CD4-positive, CD25-positive, alpha-beta regulatory T cell (primary cell): ENCODE measurements around the gene ITGAL. TPM values are rescaled to one million over a fixed set of nuclear protein-coding genes. Genes with fewer than 3 reads are reported as not detected.
"Not testable (repeated sequence)": the region's sequence is repeated elsewhere in the genome, so short reads cannot be mapped to it uniquely, and the experiment has no call there.

Source experiments
- ATAC-seq, 2 donors: fragments of 150-1000 bp; cut with Tn5 transposase; one replicate each; pipeline ENCODE4 v1.10.0; 2021; ENCODE audit warnings: low read depth in 2 of 2, moderate number of reproducible peaks in 2 of 2, moderate library complexity in 1 of 2
- DNase-seq, 3 donors: peaks; one replicate each; pipeline versions ENCODE4 v3.0.0 to v3.0.0-alpha.2; 2012 to 2022; ENCODE audit warnings: mixed read lengths in 1 of 3
- H3K27ac ChIP-seq: one replicate; pipeline ENCODE4 v1.7.0; 2013; ENCODE audit warnings: mild to moderate bottlenecking, low read length; ENCODE audit not compliant: insufficient read depth, poor library complexity, severe bottlenecking
- H3K27me3 ChIP-seq: one replicate; pipeline ENCODE4 v1.7.0; 2013; ENCODE audit warnings: low read length; ENCODE audit not compliant: control insufficient read depth, insufficient read depth
- H3K36me3 ChIP-seq: one replicate; pipeline ENCODE4 v1.7.0; 2013; ENCODE audit warnings: mild to moderate bottlenecking, low read length, moderate library complexity; ENCODE audit not compliant: control insufficient read depth, insufficient read depth
- H3K4me1 ChIP-seq: 2 replicates; pipeline ENCODE4 v1.7.0; 2013; ENCODE audit warnings: mild to moderate bottlenecking, low read length; ENCODE audit not compliant: insufficient read depth, control insufficient read depth, poor library complexity, severe bottlenecking
- H3K4me3 ChIP-seq: one replicate; pipeline ENCODE4 v1.7.0; 2013; ENCODE audit warnings: low read depth, mild to moderate bottlenecking, low read length, moderate library complexity
- H3K9me3 ChIP-seq, 2 experiments: 1 replicate in 1 of 2; 2 replicates in 1 of 2; pipeline ENCODE4 v1.7.0; 2013; ENCODE audit warnings: low read length in 2 of 2, mild to moderate bottlenecking in 1 of 2, moderate library complexity in 1 of 2; ENCODE audit not compliant: control insufficient read depth in 2 of 2
- H3K27ac Mint-ChIP-seq, 3 donors: one replicate each; pipeline ENCODE4 v1.8.0; 2020 to 2022; ENCODE audit warnings: mild to moderate bottlenecking in 3 of 3, mixed read lengths in 3 of 3, moderate library complexity in 2 of 3
- H3K27me3 Mint-ChIP-seq: one replicate; pipeline ENCODE4 v1.8.0; 2022; ENCODE audit warnings: mild to moderate bottlenecking, mixed read lengths
- H3K36me3 Mint-ChIP-seq: one replicate; pipeline ENCODE4 v1.8.0; 2020; ENCODE audit warnings: mixed read lengths
- H3K4me1 Mint-ChIP-seq, 4 donors: one replicate each; pipeline ENCODE4 v1.8.0; 2020 to 2022; ENCODE audit warnings: mixed read lengths in 4 of 4, mild to moderate bottlenecking in 1 of 4
- H3K4me3 Mint-ChIP-seq, 4 donors: one replicate each; pipeline ENCODE4 v1.8.0; 2020 to 2022; ENCODE audit warnings: mild to moderate bottlenecking in 4 of 4, mixed read lengths in 4 of 4, moderate library complexity in 3 of 4
- H3K9me3 Mint-ChIP-seq, 7 donors: one replicate each; pipeline ENCODE4 v1.8.0; 2020 to 2022; ENCODE audit warnings: mixed read lengths in 7 of 7, mild to moderate bottlenecking in 3 of 7, moderate library complexity in 2 of 7
- polyA plus RNA-seq, 4 donors: library from polyadenylated mRNA; unstranded; fragments of 300-500 nt; fragmentation: Illumina TruSeq; gene quantifications; one replicate each; pipeline ENCODE4 v1.2.3, GENCODE V29; 2021
- total RNA-seq: library from RNA; stranded (reverse); gene quantifications from one replicate; pipeline ENCODE4 v1.2.3, GENCODE V29; 2022

ITGAL gene
- total and polyA plus RNA-seq, 5 donors from 2014 or later: 106 to 393 (median 125) TPM

GRCh38 chr16:30518552-30518951 lies 46.0 kb downstream of the ITGAL start:
- peak overlapping the region in 1 of 3 donors; percentile 78 for H3K27ac Mint-ChIP-seq
- DNase-seq: no peak

GRCh38 chr16:30519120-30520049 lies 46.8 kb downstream of the ITGAL start:
- Histone ChIP-seq H3K27me3 (no peaks in the 10 kb centered on the region), H3K27ac (no peak overlapping the region), H3K36me3 (peaks cover 65% of the 10 kb centered on the region), H3K9me3 (no peaks in the 10 kb centered on the region), H3K4me1 (no peaks in the 10 kb centered on the region), H3K4me3 (no peak overlapping the region)
- DNase-seq: no peak
- no peaks in the 10 kb centered on the region for H3K27me3 Mint-ChIP-seq
- peaks cover 0 to 4% (median 1%) of the 10 kb centered on the region in 4 donors for H3K4me1 Mint-ChIP-seq
- H3K9me3 Mint-ChIP-seq: peaks cover 0 to 2% (median 0%) of the 10 kb centered on the region in 7 donors
- peaks cover 41% of the 10 kb centered on the region for H3K36me3 Mint-ChIP-seq
- ATAC-seq: no peak
- H3K27ac Mint-ChIP-seq: no peak overlapping the region
- no peak overlapping the region for H3K4me3 Mint-ChIP-seq

More at GRCh38 chr16:30518552-30518951, 46.0 kb downstream of the ITGAL start:
- Histone ChIP-seq H3K4me3 (no peak overlapping the region), H3K36me3 (peaks cover 71% of the 10 kb centered on the region), H3K9me3 (no peaks in the 10 kb centered on the region), H3K27me3 (no peaks in the 10 kb centered on the region), H3K27ac (no peak overlapping the region), H3K4me1 (no peaks in the 10 kb centered on the region)
- Mint-ChIP-seq H3K36me3 (peaks cover 45% of the 10 kb centered on the region), H3K4me3 (no peak overlapping the region), H3K4me1 (peaks cover 0 to 4% (median 1%) of the 10 kb centered on the region in 4 donors), H3K9me3 (peaks cover 0 to 2% (median 0%) of the 10 kb centered on the region in 7 donors), H3K27me3 (no peaks in the 10 kb centered on the region)
- no peak for ATAC-seq

- Histone ChIP-seq H3K27ac (no peak overlapping the region), H3K4me1 (no peaks in the 10 kb centered on the region), H3K27me3 (no peaks in the 10 kb centered on the region), H3K4me3 (no peak overlapping the region), H3K9me3 (no peaks in the 10 kb centered on the region), H3K36me3 (peaks cover 46% of the 10 kb centered on the region)
- no peak for DNase-seq
- peak overlapping the region in 1 of 3 donors; percentile 26 for H3K27ac Mint-ChIP-seq
- peaks cover 30% of the 10 kb centered on the region for H3K36me3 Mint-ChIP-seq
- ATAC-seq: no peak
- no peaks in the 10 kb centered on the region for H3K27me3 Mint-ChIP-seq
- H3K4me1 Mint-ChIP-seq: peaks cover 0 to 8% (median 3%) of the 10 kb centered on the region in 4 donors
- no peak overlapping the region for H3K4me3 Mint-ChIP-seq
- H3K9me3 Mint-ChIP-seq: peaks cover 0 to 3% (median 0%) of the 10 kb centered on the region in 7 donors
These were observed 48.9 kb downstream of the ITGAL start for GRCh38 chr16:30521476-30521872.

GRCh38 chr16:30521873-30522641 lies 49.5 kb downstream of the ITGAL start:
- no peak overlapping the region for H3K4me3 ChIP-seq
- DNase-seq (no peak), ATAC-seq (no peak)
- H3K9me3 ChIP-seq: no peaks in the 10 kb centered on the region
- H3K9me3 Mint-ChIP-seq: peaks cover 0 to 2% (median 0%) of the 10 kb centered on the region in 7 donors
- H3K27me3 Mint-ChIP-seq: no peaks in the 10 kb centered on the region
- peaks cover under 1% of the 10 kb centered on the region for H3K4me1 ChIP-seq
- H3K27ac ChIP-seq: no peak overlapping the region
- H3K27ac Mint-ChIP-seq: peak overlapping the region in 2 of 3 donors; percentile 0 to 26
- H3K27me3 ChIP-seq: no peaks in the 10 kb centered on the region
- peaks cover 40% of the 10 kb centered on the region for H3K36me3 ChIP-seq
- H3K36me3 Mint-ChIP-seq: peaks cover 27% of the 10 kb centered on the region
- peak overlapping the region in 2 of 4 donors; percentile 7 to 26 for H3K4me3 Mint-ChIP-seq
- peaks cover 0 to 8% (median 3%) of the 10 kb centered on the region in 4 donors for H3K4me1 Mint-ChIP-seq

GRCh38 chr16:30522702-30523463 lies 50.3 kb downstream of the ITGAL start:
- not testable (repeated sequence) for H3K27ac ChIP-seq, H3K9me3 Mint-ChIP-seq, H3K4me1 ChIP-seq, H3K9me3 ChIP-seq, ATAC-seq, H3K4me3 ChIP-seq, H3K27me3 ChIP-seq, DNase-seq, H3K27me3 Mint-ChIP-seq
- H3K36me3 ChIP-seq: peaks cover 32% of the 10 kb centered on the region
- H3K4me1 Mint-ChIP-seq: peaks cover 2 to 16% (median 9%) of the 10 kb centered on the region in 4 donors
- H3K4me3 Mint-ChIP-seq: peak overlapping the region in 1 of 4 donors; percentile 26
- H3K27ac Mint-ChIP-seq: peak overlapping the region; percentile 0 to 89 (median 25)
- peaks cover 23% of the 10 kb centered on the region for H3K36me3 Mint-ChIP-seq

- Mint-ChIP-seq H3K4me3 (peak overlapping the region in 1 of 4 donors; percentile 47), H3K4me1 (peaks cover 8 to 22% (median 13%) of the 10 kb centered on the region in 4 donors), H3K9me3 (peaks cover 0 to 2% (median 0%) of the 10 kb centered on the region in 7 donors), H3K27ac (no peak overlapping the region), H3K27me3 (no peaks in the 10 kb centered on the region), H3K36me3 (peaks cover 17% of the 10 kb centered on the region)
- Histone ChIP-seq H3K4me3 (no peak overlapping the region), H3K27me3 (no peaks in the 10 kb centered on the region), H3K9me3 (no peaks in the 10 kb centered on the region), H3K36me3 (peaks cover 23% of the 10 kb centered on the region), H3K4me1 (peaks cover 15% of the 10 kb centered on the region), H3K27ac (peak overlapping the region; percentile 1)
- no peak for DNase-seq
- ATAC-seq: no peak
These were observed 51.4 kb downstream of the ITGAL start for GRCh38 chr16:30523768-30524574.
